ENCODE measurements around the gene ADH6.

ADH6 gene

GRCh38 chr4:99157478-99157935 lies 61.5 kb downstream of the ADH6 start:
- no peak for TF ChIP-seq CTCF (IDR thresholded peaks at IDR 0.05)
- no peak for DNase-seq
- Histone ChIP-seq H3K27ac (no peak overlapping the region), H3K9me3 (no peaks in the 10 kb centered on the region), H3K36me3 (no peaks in the 10 kb centered on the region), H3K27me3 (no peaks in the 10 kb centered on the region), H3K4me3 (no peak overlapping the region), H3K4me1 (no peaks in the 10 kb centered on the region)
- intact Hi-C loops (cut with DNase I; ENCODE audit: low total_unique reads) = no loop called here

DNA sequence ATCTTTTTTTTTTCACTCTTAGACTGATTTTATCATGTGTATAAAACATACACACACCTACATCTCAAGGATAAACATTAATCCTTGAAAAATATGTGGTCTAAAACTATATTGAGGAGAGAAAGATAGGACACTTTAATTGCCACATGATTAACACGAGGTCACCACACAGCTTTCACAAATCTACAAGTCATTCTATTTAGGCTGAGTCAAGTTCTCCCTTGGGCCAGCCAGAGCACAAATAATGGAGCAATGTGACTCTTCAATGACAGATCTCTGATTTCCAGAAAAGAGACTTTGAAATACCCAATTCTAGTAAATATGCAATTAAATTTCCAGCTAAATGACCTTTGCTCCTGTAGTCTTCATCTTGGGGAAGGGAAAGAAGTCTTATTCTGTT lies 62.1 kb downstream of the ADH6 start:
- Histone ChIP-seq H3K27me3 (no peaks in the 10 kb centered on the region), H3K27ac (no peak overlapping the region), H3K4me3 (no peak overlapping the region), H3K9me3 (no peaks in the 10 kb centered on the region), H3K36me3 (no peaks in the 10 kb centered on the region), H3K4me1 (no peaks in the 10 kb centered on the region)
- no peak for DNase-seq
- intact Hi-C loops (cut with DNase I; ENCODE audit: low total_unique reads) = no loop called here
- no peak for TF ChIP-seq CTCF (IDR thresholded peaks at IDR 0.05)

DNA sequence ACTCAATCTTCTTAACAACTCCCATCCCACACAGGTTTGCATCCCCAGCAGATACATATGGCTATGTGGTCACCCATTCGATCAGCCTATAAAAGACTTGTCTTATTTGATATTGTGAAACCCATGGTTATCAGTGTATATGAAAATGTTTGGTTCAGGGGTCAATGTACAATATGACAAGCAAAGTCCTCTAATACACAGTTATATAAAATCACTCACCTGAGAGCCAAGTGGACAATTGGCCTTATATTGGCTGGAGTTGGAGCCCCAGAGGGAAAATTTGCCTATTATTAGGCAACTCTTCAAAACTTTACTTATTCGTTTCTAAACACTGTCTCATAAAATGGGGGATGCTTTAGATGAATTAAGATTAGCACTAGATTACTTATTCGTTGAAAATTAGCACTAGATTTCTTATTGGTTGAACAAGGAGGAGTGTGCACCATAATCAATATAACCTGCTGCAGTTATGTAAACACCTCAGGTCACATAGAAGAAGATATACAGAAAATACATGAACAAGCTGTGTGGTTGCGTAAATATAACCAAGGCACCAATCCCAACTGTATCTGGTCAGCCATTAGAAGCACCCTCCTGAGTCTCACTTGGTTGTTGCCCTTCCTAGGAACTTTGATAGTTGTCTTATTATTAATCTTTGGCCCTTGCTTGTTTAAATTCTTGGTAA lies 64.2 kb downstream of the ADH6 start:
- Histone ChIP-seq H3K4me1 (peaks cover 0 to 5% (median 2%) of the 10 kb centered on the region in 4 donors), H3K27me3 (no peaks in the 10 kb centered on the region), H3K27ac (no peak overlapping the region), H3K4me3 (no peak overlapping the region), H3K36me3 (no peaks in the 10 kb centered on the region), H3K9me3 (no peaks in the 10 kb centered on the region)
- TF ChIP-seq CTCF (IDR thresholded peaks at IDR 0.05) = no peak
- no peak for DNase-seq
- intact Hi-C loops (cut with DNase I; ENCODE audit: low total_unique reads) = no loop called here

Data from tibial artery (tissue), 4 donors.